ENCODE data around the gene SCARB2.

DNA sequence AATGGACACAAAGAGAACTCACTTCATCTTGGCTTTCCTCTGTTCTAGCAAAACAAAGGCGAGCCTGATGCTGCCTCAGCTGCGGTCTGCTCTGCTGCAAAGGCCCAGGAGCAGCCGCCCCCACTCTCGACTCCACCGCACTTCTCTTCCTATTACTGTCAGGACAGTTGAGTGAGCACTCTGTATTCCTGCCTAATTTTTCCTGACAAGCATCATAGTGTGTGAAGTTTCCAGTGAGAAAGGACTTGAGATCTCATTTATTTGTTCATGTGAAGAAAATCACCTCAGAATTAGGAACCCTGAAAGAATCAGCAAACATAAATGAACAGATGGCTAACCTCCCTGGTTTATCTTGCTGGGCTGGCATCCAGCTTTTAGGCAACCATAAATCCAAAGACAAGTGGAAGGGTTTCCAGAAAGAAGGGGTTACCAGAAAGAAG is 15.6 kb downstream of the SCARB2 start:
- TF ChIP-seq TAF1 (IDR thresholded peaks at IDR 0.05; ENCODE audit: low read depth) (no peak), CEBPB (IDR thresholded peaks at IDR 0.05) (no peak), YY1 (IDR thresholded peaks at IDR 0.05; ENCODE audit: low read depth) (no peak), CREB1 (IDR thresholded peaks at IDR 0.05; ENCODE audit: low read depth) (no peak), TCF12 (IDR thresholded peaks at IDR 0.05; ENCODE audit: low read depth) (no peak), REST (IDR thresholded peaks at IDR 0.05; ENCODE audit: low read depth) (no peak), RAD21 (IDR thresholded peaks at IDR 0.05; ENCODE audit: low read depth) (no peak)
- TF ChIP-seq, protein P1, sequence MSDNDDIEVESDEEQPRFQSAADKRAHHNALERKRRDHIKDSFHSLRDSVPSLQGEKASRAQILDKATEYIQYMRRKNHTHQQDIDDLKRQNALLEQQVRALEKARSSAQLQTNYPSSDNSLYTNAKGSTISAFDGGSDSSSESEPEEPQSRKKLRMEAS (IDR thresholded peaks at IDR 0.05): no peak
